Panc1 (cell line): ENCODE results near the gene RAPGEF1.

Experiments used
- CTCF ChIP-seq: fragments of 450-650 bp; IDR thresholded peaks from 2 replicates; pipeline ENCODE4 v1.5.1; 2017; ENCODE audit warnings: mild to moderate bottlenecking
- POLR2AphosphoS5 ChIP-seq: IDR thresholded peaks from 2 replicates; pipeline ENCODE4 v1.6.1; 2012; ENCODE audit warnings: mild to moderate bottlenecking, low read depth, low read length, moderate library complexity
- REST ChIP-seq, 2 experiments: IDR thresholded peaks; 2 replicates each; pipeline ENCODE4 v1.6.1; 2011 to 2012; ENCODE audit warnings: low read depth in 2 of 2, control low read depth in 1 of 2, low read length in 1 of 2, mild to moderate bottlenecking in 1 of 2, moderate library complexity in 1 of 2; ENCODE audit not compliant: insufficient read depth in 1 of 2

- TF ChIP-seq POLR2AphosphoS5 (no peak), CTCF (no peak), REST (IDR thresholded peaks at IDR 0.05; ENCODE audit: insufficient read depth in 1 of 2, low read depth in 2 of 2, low read length in 1 of 2) (no peak)
Measured at GRCh38 chr9:131619680-131620079, 120.2 kb downstream of the RAPGEF1 start.
